Right atrium auricular region (tissue), 2 donors: Measurements from ENCODE around the gene NETO2. TPM values are rescaled to one million over a fixed set of nuclear protein-coding genes. Genes with fewer than 3 reads are reported as not detected.

Experiments
- DNase-seq: peaks from one replicate; pipeline ENCODE4 v3.0.0-alpha.2; 2019; ENCODE audit warnings: low spot score
- H3K27ac ChIP-seq, 2 donors: fragments of 200-600 bp; sonication (generic); 1 replicate in 1 of 2; 2 replicates in 1 of 2; pipeline ENCODE4 v1.5.1; 2016 to 2019
- H3K27me3 ChIP-seq, 2 donors: fragments of 200-600 bp; sonication (generic); one replicate each; pipeline versions ENCODE4 v1.5.1 to v1.6.0; 2017 to 2019
- H3K36me3 ChIP-seq: fragments of 200-600 bp; sonication (generic); one replicate; pipeline ENCODE4 v1.5.1; 2016
- H3K4me1 ChIP-seq, 2 donors: fragments of 200-600 bp; sonication (generic); one replicate each; pipeline versions ENCODE4 v1.5.1 to v1.6.0; 2017 to 2019
- H3K4me3 ChIP-seq, 2 donors: fragments of 200-600 bp; sonication (generic); 1 replicate in 1 of 2; 2 replicates in 1 of 2; pipeline ENCODE4 v1.5.1; 2017 to 2019; ENCODE audit warnings: mild to moderate bottlenecking in 1 of 2, moderate library complexity in 1 of 2
- H3K9me3 ChIP-seq, 2 donors: fragments of 200-600 bp; sonication (generic); one replicate each; pipeline ENCODE4 v1.5.1; 2019
- total RNA-seq, 2 donors: library from RNA; depleted of rRNA; stranded (reverse); fragments of >200 nt; gene quantifications; one replicate each; pipeline ENCODE4 v1.1.0, GENCODE V29; 2016
- TF ChIP-seq, protein P1 (sequence below), 2 donors: fragments of 200-600 bp; sonication (generic); IDR thresholded peaks; one replicate each; pipeline ENCODE4 v1.5.1; 2019; ENCODE audit warnings: antibody characterized with exemption in 2 of 2

Gene NETO2
- total RNA-seq, 2 donors from 2014 or later = 0.93 to 2.0 TPM

GRCh38 chr16:47035436-47035835 lies 108.3 kb downstream of the NETO2 start:
- DNase-seq = no peak
- TF ChIP-seq, protein P1, sequence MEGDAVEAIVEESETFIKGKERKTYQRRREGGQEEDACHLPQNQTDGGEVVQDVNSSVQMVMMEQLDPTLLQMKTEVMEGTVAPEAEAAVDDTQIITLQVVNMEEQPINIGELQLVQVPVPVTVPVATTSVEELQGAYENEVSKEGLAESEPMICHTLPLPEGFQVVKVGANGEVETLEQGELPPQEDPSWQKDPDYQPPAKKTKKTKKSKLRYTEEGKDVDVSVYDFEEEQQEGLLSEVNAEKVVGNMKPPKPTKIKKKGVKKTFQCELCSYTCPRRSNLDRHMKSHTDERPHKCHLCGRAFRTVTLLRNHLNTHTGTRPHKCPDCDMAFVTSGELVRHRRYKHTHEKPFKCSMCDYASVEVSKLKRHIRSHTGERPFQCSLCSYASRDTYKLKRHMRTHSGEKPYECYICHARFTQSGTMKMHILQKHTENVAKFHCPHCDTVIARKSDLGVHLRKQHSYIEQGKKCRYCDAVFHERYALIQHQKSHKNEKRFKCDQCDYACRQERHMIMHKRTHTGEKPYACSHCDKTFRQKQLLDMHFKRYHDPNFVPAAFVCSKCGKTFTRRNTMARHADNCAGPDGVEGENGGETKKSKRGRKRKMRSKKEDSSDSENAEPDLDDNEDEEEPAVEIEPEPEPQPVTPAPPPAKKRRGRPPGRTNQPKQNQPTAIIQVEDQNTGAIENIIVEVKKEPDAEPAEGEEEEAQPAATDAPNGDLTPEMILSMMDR (IDR thresholded peaks at IDR 0.05) = no peak
- H3K27me3 ChIP-seq = no peaks in the 10 kb centered on the region

DNA sequence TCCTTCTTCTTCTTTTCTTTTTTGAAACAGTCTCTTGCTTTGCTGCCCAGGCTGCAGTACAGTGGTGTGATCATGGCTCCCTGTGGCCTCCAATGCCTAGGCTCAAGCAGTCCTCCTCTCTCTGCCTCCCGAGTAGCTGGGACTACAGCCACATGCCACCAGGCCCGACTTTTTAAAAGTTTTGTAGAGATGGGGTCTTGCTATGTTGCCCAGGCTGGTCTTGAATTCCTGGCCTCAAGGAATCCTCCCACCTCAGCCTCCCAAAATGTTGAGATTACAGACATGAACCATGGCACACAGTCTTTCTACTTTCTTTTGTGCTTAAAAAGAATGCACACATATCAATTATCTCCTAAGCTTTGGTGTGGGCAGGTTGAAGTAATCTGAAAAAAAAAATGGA lies 109.3 kb downstream of the NETO2 start:
- peaks cover 0 to 5% of the 10 kb centered on the region in 2 donors for H3K4me1 ChIP-seq
- no peak overlapping the region for H3K27ac ChIP-seq
- TF ChIP-seq, protein P1 (IDR thresholded peaks at IDR 0.05) = no peak
- H3K27me3 ChIP-seq = no peaks in the 10 kb centered on the region
- no peaks in the 10 kb centered on the region for H3K9me3 ChIP-seq
- H3K4me3 ChIP-seq = no peak overlapping the region
- no peak for DNase-seq
- H3K36me3 ChIP-seq = no peaks in the 10 kb centered on the region

More at GRCh38 chr16:47035436-47035835, 108.3 kb downstream of the NETO2 start:
- Histone ChIP-seq H3K27ac (no peak overlapping the region), H3K36me3 (no peaks in the 10 kb centered on the region), H3K4me3 (no peak overlapping the region), H3K4me1 (peaks cover 0 to 5% of the 10 kb centered on the region in 2 donors), H3K9me3 (no peaks in the 10 kb centered on the region)

GRCh38 chr16:47033176-47033575 lies 110.6 kb downstream of the NETO2 start:
- no peaks in the 10 kb centered on the region for H3K9me3 ChIP-seq
- H3K27ac ChIP-seq = no peak overlapping the region
- DNase-seq = no peak
- H3K4me3 ChIP-seq = no peak overlapping the region
- peaks cover 0 to 5% of the 10 kb centered on the region in 2 donors for H3K4me1 ChIP-seq
- no peaks in the 10 kb centered on the region for H3K27me3 ChIP-seq
- TF ChIP-seq, protein P1 (IDR thresholded peaks at IDR 0.05) = no peak
- H3K36me3 ChIP-seq = no peaks in the 10 kb centered on the region

- Histone ChIP-seq H3K4me1 (no peaks in the 10 kb centered on the region), H3K36me3 (no peaks in the 10 kb centered on the region), H3K9me3 (no peaks in the 10 kb centered on the region), H3K27ac (no peak overlapping the region), H3K27me3 (no peaks in the 10 kb centered on the region), H3K4me3 (no peak overlapping the region)
- DNase-seq = no peak
- TF ChIP-seq, protein P1 (IDR thresholded peaks at IDR 0.05) = no peak
Measured at GRCh38 chr16:47029724-47030123, 114.0 kb downstream of the NETO2 start.

DNA sequence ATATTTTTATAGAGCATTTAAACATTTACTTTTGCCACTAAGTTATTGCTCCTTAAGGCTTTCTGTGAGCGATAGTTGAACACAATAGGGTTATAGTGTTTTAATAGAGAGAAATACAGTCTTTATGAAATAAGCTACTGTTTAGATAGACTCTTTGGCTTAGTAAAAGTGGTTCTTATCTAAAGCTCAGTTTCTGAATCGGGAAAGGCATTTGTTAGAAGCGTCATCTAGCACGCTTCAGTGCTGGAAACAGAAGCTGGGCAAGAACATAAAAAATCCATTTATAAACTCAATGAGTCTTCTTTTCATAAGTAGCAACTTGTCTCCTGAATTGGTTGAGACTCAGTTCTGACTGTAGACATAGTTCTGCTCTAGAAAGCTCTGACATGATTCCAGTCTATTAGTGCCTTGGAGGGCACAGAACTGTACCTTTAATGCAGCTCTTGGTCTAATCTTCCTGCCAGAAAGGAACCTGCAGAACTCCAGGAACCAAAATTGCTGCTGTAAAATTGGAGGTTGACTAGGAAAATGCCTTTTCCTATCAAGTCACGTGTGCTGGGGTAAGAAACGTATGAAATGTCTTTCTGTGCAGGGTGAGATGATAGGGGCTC lies 114.9 kb downstream of the NETO2 start:
- TF ChIP-seq, protein P1 (IDR thresholded peaks at IDR 0.05) = no peak
- no peaks in the 10 kb centered on the region for H3K4me1 ChIP-seq
- H3K4me3 ChIP-seq = no peak overlapping the region
- no peaks in the 10 kb centered on the region for H3K27me3 ChIP-seq
- H3K9me3 ChIP-seq = no peaks in the 10 kb centered on the region
- H3K27ac ChIP-seq = no peak overlapping the region
- H3K36me3 ChIP-seq = no peaks in the 10 kb centered on the region
- DNase-seq = no peak

Other genes with a start within 250 kb of the NETO2 start
- 10 to 100 TPM; 50.6 to 74.0 TPM for gene DNAJA2, start 170.3 kb downstream of the NETO2 start, total RNA-seq